GM19193 (cell line): ENCODE results near the gene STK32B.

Experiments used
- POLR2A ChIP-seq: IDR thresholded peaks from 4 replicates; pipeline ENCODE4 v1.6.1; 2011; ENCODE audit not compliant: insufficient read depth, insufficient read length; ENCODE audit errors: extremely low read depth

STK32B gene

GRCh38 chr4:5412296-5412695, 361.0 kb downstream of the STK32B start:
- no peak for TF ChIP-seq POLR2A

GRCh38 chr4:5412751-5413150, 361.5 kb downstream of the STK32B start:
- no peak for TF ChIP-seq POLR2A

- TF ChIP-seq POLR2A, result no peak
Observed at GRCh38 chr4:5416637-5417036, 365.4 kb downstream of the STK32B start.

- TF ChIP-seq POLR2A, result no peak
Observed at GRCh38 chr4:5420266-5420665, 369.0 kb downstream of the STK32B start.

- no peak for TF ChIP-seq POLR2A
Observed at GRCh38 chr4:5421416-5421815, 370.1 kb downstream of the STK32B start.

GRCh38 chr4:5422195-5422594, 370.9 kb downstream of the STK32B start:
- no peak for TF ChIP-seq POLR2A

GRCh38 chr4:5423670-5424069, 372.4 kb downstream of the STK32B start:
- TF ChIP-seq POLR2A, result no peak

- TF ChIP-seq POLR2A, result no peak
Observed at GRCh38 chr4:5424211-5424610, 372.9 kb downstream of the STK32B start.

- TF ChIP-seq POLR2A, result no peak
Observed at GRCh38 chr4:5424901-5425300, 373.6 kb downstream of the STK32B start.

- TF ChIP-seq POLR2A, result no peak
Observed at GRCh38 chr4:5429747-5430146, 378.5 kb downstream of the STK32B start.

GRCh38 chr4:5433196-5433595, 381.9 kb downstream of the STK32B start:
- no peak for TF ChIP-seq POLR2A

- TF ChIP-seq POLR2A, result no peak
Observed at GRCh38 chr4:5435201-5435600, 383.9 kb downstream of the STK32B start.

GRCh38 chr4:5435823-5436222, 384.5 kb downstream of the STK32B start:
- no peak for TF ChIP-seq POLR2A

- TF ChIP-seq POLR2A, result no peak
Observed at GRCh38 chr4:5444918-5445517, 393.7 kb downstream of the STK32B start.

GRCh38 chr4:5446595-5447226, 395.4 kb downstream of the STK32B start:
- no peak for TF ChIP-seq POLR2A

GRCh38 chr4:5447755-5448154, 396.5 kb downstream of the STK32B start:
- TF ChIP-seq POLR2A, result no peak

- TF ChIP-seq POLR2A, result no peak
Observed at GRCh38 chr4:5448221-5448620, 396.9 kb downstream of the STK32B start.
